Breast epithelium (tissue), 3 donors: ENCODE data around the gene NRXN2.

Experiments
- CTCF ChIP-seq, 3 donors: fragments of 450-650 bp; IDR thresholded peaks; one replicate each; pipeline ENCODE4 v1.5.1; 2016 to 2017; ENCODE audit warnings: antibody characterized with exemption in 3 of 3, mild to moderate bottlenecking in 3 of 3, moderate library complexity in 3 of 3
- POLR2A ChIP-seq: fragments of 450-650 bp; IDR thresholded peaks from one replicate; pipeline ENCODE4 v1.6.1; 2016; ENCODE audit warnings: antibody characterized with exemption, mild to moderate bottlenecking, moderate library complexity
- POLR2AphosphoS5 ChIP-seq, 3 donors: sonication (generic); formaldehyde crosslinking; IDR thresholded peaks; one replicate each; pipeline ENCODE4 v1.6.1; 2017; ENCODE audit warnings: antibody characterized with exemption in 3 of 3

- TF ChIP-seq CTCF (IDR thresholded peaks at IDR 0.05) (no peak), POLR2AphosphoS5 (IDR thresholded peaks at IDR 0.05) (no peak), POLR2A (no peak)
Observed at GRCh38 chr11:64629103-64629502, 93.9 kb downstream of the NRXN2 start.
